ENCODE measurements around the gene MAD1L1.

- TF ChIP-seq ATF3 (IDR thresholded peaks at IDR 0.05) (no peak), JUND (IDR thresholded peaks at IDR 0.05) (no peak)
Measured at GRCh38 chr7:2156756-2157472, 75.8 kb downstream of the MAD1L1 start.
